Activated CD8-positive, alpha-beta memory T cell treated with anti-CD3 and anti-CD28 coated beads, Interleukin-2, amount 50 U/mL, for 48 hours (primary cell): ENCODE results near the gene RNF187.
A peak's percentile ranks its signal among the peaks of the same experiment; 100 is the strongest.

Experiments used
- DNase-seq: peaks from one replicate; pipeline ENCODE4 v3.0.0-alpha.2; 2020

Gene RNF187

DNA sequence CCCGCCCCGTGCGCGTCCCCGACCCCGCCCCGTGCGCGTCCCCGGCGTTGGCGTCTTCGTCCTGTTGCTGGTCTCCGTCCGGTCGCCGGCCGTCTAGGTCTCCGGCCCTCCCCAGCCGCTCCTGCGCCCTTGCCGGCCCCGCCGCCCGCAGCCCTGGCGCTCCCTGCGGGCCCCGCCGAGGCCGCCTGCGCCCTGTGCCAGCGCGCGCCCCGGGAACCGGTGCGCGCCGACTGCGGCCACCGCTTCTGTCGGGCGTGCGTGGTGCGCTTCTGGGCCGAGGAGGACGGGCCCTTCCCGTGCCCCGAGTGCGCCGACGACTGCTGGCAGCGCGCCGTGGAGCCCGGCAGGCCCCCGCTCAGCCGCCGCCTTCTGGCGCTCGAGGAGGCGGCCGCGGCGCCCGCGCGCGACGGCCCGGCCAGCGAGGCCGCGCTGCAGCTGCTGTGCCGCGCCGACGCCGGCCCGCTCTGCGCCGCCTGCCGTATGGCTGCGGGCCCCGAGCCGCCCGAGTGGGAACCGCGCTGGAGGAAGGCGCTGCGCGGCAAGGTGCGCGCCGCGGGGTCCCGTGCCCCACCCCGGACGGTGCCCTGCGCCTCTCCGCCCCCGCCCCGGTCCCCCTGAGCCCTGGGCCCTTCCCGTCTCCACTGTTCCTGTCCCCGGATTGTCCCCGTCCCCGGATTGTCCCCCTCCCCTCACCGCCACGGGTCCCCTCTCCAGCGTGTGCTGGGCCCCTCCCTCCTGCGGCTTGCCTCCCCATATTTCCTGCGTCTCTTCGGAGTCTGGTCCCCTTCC, at the start of gene RNF187:
RNF187 (plus strand) TSS at position 47 of the 789 bp plus-strand sequence.
- peak; percentile 69 for DNase-seq

DNA sequence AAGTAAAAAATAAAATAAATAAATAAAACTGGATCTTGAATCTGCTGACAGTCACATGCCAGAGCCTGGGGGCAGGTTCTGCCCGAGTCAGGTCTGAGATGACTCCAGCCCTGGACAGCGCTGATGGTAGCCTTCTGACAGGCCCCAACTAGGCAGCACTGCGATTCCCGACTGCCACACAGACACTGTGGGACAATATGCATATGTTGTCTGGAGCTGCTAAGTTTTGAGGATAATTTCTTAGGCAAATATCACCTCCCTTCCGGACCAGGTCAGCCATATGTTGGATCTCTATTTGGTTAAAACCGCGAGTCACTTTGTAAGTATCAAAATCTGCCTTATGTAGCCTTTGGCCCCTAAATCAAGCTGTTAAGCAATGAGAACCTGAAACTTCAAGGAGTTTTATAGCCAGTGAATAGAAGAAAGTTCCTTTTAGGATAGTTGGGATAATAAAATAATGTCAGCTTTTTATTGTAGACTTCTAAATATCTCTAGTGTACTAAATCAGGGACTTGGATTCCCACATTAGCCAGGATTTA, 49.7 kb upstream of the RNF187 start:
- DNase-seq, result no peak

GRCh38 chr1:228438266-228438665, 48.9 kb upstream of the RNF187 start:
- DNase-seq, result no peak

- no peak for DNase-seq
These were observed 46.3 kb upstream of the RNF187 start for GRCh38 chr1:228440761-228441500.

- no peak for DNase-seq
These were observed 43.8 kb upstream of the RNF187 start for GRCh38 chr1:228443395-228443794.

DNA sequence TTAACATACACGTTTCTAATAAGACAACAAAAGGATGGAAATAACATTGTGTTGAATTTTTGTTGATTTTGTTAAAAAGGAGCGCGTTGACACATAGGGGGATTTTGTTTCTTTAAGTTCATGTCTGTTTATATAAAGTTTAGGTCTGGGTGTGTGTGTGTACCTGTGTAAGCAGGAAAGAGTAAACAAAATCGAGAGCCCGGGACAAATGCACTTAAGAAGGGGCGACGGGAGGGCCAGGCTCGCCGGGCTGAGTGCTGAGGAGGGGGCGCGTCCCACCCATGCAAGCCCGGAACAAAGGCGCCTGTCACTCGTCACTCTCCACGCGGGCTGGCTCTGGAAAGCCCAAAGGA, 41.7 kb upstream of the RNF187 start:
- no peak for DNase-seq

DNA sequence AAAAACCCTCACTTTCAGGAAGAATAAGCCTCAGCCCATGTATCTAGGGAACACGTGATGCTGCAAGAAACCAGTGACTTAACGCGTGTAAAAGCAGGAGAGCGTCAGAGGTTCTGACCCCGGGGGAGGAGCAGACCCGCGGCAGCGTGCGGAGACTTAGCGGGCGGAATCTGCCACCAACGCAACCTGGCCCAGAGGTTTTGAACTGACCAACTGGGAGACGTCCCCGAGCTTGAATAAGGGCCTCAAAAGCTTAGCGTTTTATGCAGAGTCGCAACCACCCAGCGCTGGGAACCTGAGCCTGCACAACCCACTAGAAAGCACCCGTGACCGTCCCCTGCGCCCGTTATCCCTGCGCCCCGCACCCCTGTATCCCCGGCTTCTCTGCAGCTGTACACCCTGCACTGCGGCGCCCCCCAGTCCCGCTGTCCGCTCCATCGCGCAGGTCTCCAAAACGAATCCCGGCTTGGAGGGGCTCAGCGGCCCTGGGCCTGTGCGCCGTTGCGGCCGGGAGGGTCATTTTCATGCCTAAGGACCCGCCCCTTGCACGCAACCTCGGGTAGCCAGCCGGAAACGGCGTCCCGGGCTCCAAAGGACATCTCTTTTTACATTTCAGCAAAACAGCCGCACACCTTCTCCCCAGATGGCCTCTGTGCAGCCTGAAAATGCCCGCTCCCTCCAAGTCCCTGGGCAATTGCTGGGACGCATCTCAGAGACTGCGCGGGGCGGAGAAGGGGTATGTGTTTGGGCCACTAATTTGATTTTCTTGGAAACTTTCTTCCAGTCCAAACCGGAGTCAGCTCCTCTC, 41.1 kb upstream of the RNF187 start:
- DNase-seq, result peak; percentile 72

DNA sequence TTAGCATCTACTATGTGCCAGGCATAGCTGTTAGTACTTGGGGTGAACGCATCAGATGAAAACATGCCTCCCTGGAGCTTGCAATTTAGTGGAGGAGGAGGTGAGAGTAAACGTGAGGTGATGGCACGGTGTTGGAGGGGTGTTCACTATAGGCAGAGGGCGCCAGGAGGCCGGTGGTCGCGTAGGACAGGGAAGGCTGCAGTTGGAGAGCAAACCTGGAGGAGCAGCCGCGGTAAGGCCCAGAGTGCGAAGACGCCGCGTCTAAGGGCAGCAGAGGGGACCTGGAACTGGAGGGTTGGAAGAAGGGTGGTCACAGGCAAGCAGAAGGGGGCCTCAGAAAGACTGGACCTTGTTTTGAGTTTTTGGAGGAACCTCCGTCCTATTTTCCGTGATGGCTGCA, 40.3 kb upstream of the RNF187 start:
- no peak for DNase-seq

DNA sequence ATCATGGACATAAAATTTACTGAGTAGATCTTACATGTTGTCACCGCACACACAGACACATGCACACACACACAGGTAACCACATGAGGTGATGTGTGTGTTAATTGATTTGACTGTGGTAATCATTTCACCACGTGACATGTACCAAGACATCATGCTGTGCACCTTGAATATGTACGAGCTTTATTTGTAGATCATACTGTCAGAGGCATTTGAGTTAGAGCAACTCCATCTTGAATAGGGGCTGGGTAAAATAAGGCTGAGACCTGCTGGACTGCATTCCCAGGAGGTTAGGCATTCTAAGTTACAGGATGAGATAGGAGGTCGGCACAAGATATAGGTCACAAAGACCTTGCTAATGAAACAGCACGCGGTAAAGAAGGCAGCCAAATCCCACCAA, 38.8 kb upstream of the RNF187 start:
- DNase-seq, result no peak

DNA sequence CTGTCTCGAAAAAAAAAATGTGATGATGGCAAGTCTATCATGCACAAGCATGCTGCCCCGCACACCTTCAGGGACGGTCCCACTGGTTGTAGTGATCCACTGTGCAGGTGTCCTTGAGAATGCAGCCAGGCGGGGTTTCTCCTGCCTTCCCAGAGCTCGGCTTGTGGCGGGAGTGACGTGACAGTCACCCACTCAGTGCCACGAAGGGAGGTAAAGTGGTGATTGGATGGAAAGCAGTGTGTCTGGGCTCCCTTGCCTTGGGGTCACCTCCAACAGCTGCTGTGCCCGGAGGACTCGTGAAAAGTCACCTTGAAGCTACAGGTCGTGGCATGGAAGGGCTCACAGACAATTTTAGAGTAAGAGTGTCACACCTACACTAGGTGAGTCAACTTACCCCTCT, 37.0 kb upstream of the RNF187 start:
- no peak for DNase-seq

DNA sequence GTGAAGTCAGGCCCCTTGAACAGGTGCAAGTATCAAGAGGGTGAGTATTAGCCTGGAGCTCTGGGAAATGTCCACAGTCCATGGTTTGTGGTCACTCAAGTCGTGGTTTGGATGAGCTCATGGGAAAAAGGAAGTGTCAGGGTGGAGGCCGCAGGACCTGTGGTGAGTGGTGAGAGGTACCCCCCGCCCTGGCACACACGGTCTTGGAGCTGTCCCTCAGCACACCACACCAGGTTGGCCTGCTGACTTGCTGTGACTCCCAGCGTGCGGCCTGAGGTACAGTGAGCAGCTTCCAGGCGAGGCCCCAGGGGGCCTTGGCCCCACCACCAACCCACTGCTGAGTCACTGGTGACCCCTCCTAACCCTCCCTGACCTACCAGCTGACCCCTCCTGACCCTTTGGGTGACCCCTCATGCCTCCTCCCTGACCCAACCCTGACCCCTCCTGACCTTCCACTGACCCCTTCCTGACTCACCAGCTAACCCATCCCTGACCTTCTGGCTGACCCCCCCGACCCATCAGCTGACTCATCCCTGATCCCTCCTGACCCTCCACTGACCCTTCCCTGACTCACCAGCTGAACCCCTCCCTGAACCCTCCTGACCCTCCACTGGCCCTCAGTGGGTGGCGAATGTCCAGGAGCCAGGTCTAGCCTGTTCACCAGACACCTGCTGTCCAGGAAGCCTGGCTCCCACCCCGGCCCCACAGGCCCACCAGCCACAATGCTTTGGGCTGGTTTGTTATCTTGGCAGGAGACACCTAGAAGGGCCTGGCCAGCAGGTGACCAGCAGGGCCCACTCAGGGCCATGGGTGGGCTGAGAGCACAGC, 34.8 kb upstream of the RNF187 start:
- DNase-seq, result no peak

DNA sequence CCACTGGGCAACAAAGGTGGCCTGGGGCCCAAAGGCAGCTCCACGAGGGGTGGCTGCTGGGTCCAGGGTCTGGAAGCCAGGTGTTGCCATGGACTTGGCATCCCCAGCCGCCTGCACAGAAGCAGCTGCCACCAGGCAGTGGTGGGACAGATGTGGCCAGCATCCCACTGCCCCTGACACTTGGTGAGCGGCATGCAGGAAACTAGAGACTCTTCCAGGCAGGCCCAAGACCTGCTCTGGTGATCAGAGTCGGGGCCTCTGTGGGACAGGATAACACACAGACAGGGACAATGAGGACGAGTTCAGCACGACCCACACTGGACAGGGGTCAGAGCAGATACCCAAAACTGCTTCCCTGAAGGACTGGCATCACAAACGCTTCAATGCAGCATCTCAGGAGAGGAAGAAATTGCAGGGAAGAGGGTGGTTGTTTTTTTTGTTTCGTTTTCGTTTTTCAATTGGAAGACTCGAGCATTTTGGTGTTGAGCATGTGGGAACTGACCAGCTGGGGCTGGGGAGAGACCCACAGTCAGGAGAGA, 34.1 kb upstream of the RNF187 start:
- DNase-seq, result no peak

- DNase-seq, result no peak
These were observed 33.6 kb upstream of the RNF187 start for GRCh38 chr1:228453614-228454013.

- DNase-seq, result no peak
These were observed 32.9 kb upstream of the RNF187 start for GRCh38 chr1:228454238-228454637.

GRCh38 chr1:228455715-228456114, 31.5 kb upstream of the RNF187 start:
- DNase-seq, result no peak

- DNase-seq, result no peak
These were observed 30.7 kb upstream of the RNF187 start for GRCh38 chr1:228456252-228457016.

GRCh38 chr1:228457017-228457395, 30.2 kb upstream of the RNF187 start:
- no peak for DNase-seq

DNA sequence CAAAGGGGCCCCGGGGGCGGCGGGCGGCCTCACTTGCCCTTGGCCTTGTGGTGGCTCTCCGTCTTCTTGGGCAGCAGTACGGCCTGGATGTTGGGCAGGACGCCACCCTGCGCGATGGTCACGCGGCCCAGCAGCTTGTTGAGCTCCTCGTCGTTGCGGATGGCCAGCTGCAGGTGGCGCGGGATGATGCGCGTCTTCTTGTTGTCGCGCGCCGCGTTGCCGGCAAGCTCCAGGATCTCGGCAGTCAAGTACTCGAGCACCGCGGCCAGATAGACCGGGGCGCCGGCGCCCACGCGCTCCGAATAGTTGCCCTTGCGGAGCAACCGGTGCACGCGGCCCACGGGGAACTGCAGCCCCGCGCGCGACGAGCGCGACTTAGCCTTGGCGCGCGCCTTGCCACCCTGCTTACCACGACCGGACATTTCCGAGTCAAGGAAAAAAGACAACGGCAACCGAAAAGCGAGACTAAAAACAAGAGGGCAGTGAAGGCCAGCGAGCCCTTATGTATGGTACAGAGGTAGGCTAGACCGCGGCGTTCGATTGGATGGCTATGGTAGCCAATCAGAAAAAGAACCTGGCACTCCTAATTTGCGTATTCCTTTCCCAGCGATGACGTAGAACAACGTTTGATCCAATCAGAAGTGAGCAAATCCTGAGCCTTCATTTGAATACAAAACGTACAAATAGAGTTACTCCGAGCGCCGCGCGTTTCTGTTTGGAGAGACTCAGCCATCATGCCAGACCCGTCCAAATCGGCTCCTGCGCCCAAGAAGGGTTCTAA, 29.6 kb upstream of the RNF187 start:
- DNase-seq, result peak; percentile 89

GRCh38 chr1:228459091-228459993, 27.8 kb upstream of the RNF187 start:
- DNase-seq, result peak; percentile 81
